ENCODE measurements around the gene IRF1. TPM values are rescaled to one million over a fixed set of nuclear protein-coding genes. Genes with fewer than 3 reads are reported as not detected.

The IRF1 gene
- total and polyA plus RNA-seq, 2 experiments from 2014 or later: 5.7 to 6.0 TPM

DNA sequence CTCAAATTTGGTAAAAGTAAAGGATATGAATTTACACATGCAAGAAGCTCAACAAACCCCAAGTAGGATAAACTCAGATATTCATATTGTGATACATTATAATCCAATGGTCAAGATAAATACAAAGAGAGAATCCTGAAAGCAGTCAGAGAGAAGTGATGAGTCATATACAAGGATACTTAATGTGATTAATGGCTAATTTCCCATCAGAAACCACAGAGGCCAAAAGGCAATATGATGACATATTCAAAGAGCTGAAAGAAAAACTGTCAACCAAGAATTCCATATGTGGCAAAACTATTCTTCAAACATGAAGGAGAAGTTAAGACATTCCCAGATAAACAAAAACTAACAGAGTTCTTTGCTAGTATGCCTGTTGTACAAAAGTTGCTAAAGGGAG is 19.5 kb upstream of the IRF1 start:
- Histone ChIP-seq H3K36me3 (no peaks in the 10 kb centered on the region), H3K9me3 (ENCODE audit: low read depth) (no peaks in the 10 kb centered on the region), H3K4me3 (no peak overlapping the region), H3K4me1 (ENCODE audit: low read depth) (no peaks in the 10 kb centered on the region), H3K27me3 (no peaks in the 10 kb centered on the region), H3K27ac (no peak overlapping the region)
- peak in 1 of 2 donors; percentile 92 for DNase-seq (ENCODE audit: low read depth in 1 of 2, low spot score in 1 of 2)
- TF ChIP-seq CTCF (IDR thresholded peaks at IDR 0.05; ENCODE audit: low read depth, low read length): no peak

DNA sequence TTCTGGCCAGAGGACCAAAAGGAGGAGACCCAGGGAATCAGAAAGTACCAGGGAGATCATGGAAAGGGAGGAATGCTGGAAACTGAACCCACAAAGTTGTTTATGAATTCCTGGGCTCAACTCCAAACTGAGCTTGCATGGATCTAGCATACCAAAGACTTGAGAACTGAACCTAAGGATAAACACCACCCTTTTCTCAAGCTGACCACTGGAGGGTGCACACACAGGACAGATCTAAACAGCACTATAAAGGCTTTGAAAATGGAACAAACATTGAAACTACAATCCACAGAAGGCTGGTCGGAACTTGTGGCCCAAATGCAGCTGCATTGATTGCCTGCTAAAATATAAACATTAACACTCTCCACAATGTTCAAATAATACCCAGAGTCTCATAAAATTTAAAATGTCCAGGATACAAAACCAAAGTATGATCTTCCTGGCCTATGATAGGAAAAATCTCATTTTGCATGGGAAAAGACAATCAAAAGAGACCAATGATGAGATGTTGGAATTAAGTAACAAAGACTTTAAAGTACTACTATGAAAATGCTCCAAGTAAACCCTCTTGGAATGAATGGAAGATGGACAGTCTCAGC is 15.6 kb upstream of the IRF1 start:
- peak; percentile 77 for TF ChIP-seq CTCF (IDR thresholded peaks at IDR 0.05; ENCODE audit: low read depth, low read length)
- no peaks in the 10 kb centered on the region for H3K4me1 ChIP-seq (ENCODE audit: low read depth)
- H3K9me3 ChIP-seq (ENCODE audit: low read depth): no peaks in the 10 kb centered on the region
- no peak overlapping the region for H3K27ac ChIP-seq
- H3K36me3 ChIP-seq: no peaks in the 10 kb centered on the region
- DNase-seq (ENCODE audit: low read depth in 1 of 2, low spot score in 1 of 2): peak; percentile 51 to 95
- no peaks in the 10 kb centered on the region for H3K27me3 ChIP-seq
- H3K4me3 ChIP-seq: no peak overlapping the region

- no peak for DNase-seq (ENCODE audit: low read depth in 1 of 2, low spot score in 1 of 2)
- TF ChIP-seq CTCF (IDR thresholded peaks at IDR 0.05; ENCODE audit: low read depth, low read length): no peak
- no peaks in the 10 kb centered on the region for H3K4me1 ChIP-seq (ENCODE audit: low read depth)
- H3K4me3 ChIP-seq: no peak overlapping the region
- H3K27me3 ChIP-seq: no peaks in the 10 kb centered on the region
- no peak overlapping the region for H3K27ac ChIP-seq
- no peaks in the 10 kb centered on the region for H3K9me3 ChIP-seq (ENCODE audit: low read depth)
- H3K36me3 ChIP-seq: no peaks in the 10 kb centered on the region
Observed at GRCh38 chr5:132505641-132506040, 15.1 kb upstream of the IRF1 start.

DNA sequence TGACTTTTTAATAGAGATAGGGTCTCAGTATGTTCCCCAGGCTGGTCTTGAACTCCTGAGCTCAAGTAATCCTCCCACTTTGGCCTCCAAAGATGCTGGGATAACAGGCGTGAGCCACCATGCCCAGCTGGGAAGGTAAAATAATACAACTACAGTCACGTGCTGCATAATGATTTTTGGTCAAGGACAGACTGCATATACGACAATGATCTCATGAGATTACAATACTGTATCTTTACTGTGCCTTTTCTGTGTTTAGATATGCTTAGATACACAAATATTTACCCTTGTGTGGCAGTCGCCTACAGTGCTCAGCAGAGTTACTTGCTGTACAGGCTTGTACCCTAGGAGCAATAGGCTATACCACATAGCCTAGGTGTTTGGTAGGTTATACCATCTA is 14.2 kb upstream of the IRF1 start:
- Histone ChIP-seq H3K27me3 (no peaks in the 10 kb centered on the region), H3K4me3 (no peak overlapping the region), H3K36me3 (no peaks in the 10 kb centered on the region), H3K9me3 (ENCODE audit: low read depth) (no peaks in the 10 kb centered on the region), H3K4me1 (ENCODE audit: low read depth) (no peaks in the 10 kb centered on the region), H3K27ac (no peak overlapping the region)
- TF ChIP-seq CTCF (IDR thresholded peaks at IDR 0.05; ENCODE audit: low read depth, low read length): no peak
- DNase-seq (ENCODE audit: low read depth in 1 of 2, low spot score in 1 of 2): no peak

DNA sequence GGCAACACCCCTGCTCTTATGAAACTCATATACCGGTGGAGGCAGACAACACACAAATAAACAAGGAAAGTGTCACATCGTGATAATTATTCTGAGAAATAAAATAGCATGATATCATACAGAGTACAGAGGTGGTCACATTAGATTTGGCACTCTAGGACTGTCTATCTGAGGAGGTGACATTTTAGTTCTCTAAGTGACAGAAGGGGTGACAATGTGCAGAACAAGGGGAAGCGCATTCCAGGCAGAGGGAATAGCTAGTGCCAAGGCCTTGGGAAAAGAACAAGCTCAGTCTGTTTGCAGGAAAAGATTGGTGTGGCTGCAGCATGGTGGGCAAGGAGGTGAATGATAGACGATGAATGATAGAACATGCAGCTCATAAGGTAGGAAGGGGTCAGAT is 12.7 kb upstream of the IRF1 start:
- no peak for TF ChIP-seq CTCF (IDR thresholded peaks at IDR 0.05; ENCODE audit: low read depth, low read length)
- H3K4me1 ChIP-seq (ENCODE audit: low read depth): no peaks in the 10 kb centered on the region
- H3K27ac ChIP-seq: no peak overlapping the region
- DNase-seq (ENCODE audit: low read depth in 1 of 2, low spot score in 1 of 2): no peak
- no peaks in the 10 kb centered on the region for H3K9me3 ChIP-seq (ENCODE audit: low read depth)
- H3K36me3 ChIP-seq: no peaks in the 10 kb centered on the region
- no peak overlapping the region for H3K4me3 ChIP-seq
- H3K27me3 ChIP-seq: no peaks in the 10 kb centered on the region
